Activated CD8-positive, alpha-beta T cell treated with anti-CD3 and anti-CD28 coated beads for 36 hours (primary cell): ENCODE data around the gene TTYH1. TPM values are rescaled to one million over a fixed set of nuclear protein-coding genes. Genes with fewer than 3 reads are reported as not detected.
"Not testable (repeated sequence)": the region's sequence is repeated elsewhere in the genome, so short reads cannot be mapped to it uniquely, and the experiment has no call there.

ENCODE experiments used
- ATAC-seq: fragments of 200-7000 bp; cut with Tn5 transposase; one replicate; pipeline ENCODE4 v1.10.0; 2021; ENCODE audit warnings: mild to moderate bottlenecking, moderate library complexity
- CTCF ChIA-PET: fragments of 350-600 bp; sonication (Branson Sonifier 250); formaldehyde crosslinking; loops from one replicate; lab custom pipeline; 2021; ENCODE audit warnings: antibody characterized with exemption; lab: Charles Lee
- POLR2A ChIA-PET: fragments of 350-600 bp; sonication (Branson Sonifier 250); formaldehyde crosslinking; loops from one replicate; lab custom pipeline; 2021; ENCODE audit warnings: antibody characterized with exemption; lab: Charles Lee
- DNase-seq: peaks from one replicate; pipeline ENCODE4 v3.0.0-alpha.2; 2020
- H3K27ac Mint-ChIP-seq: one replicate; pipeline ENCODE4 v1.8.0; 2021; ENCODE audit warnings: mild to moderate bottlenecking, mixed read lengths
- H3K27me3 Mint-ChIP-seq: one replicate; pipeline ENCODE4 v1.8.0; 2021; ENCODE audit warnings: mixed read lengths
- H3K36me3 Mint-ChIP-seq: one replicate; pipeline ENCODE4 v1.8.0; 2021; ENCODE audit warnings: low read depth, mixed read lengths
- H3K4me1 Mint-ChIP-seq: one replicate; pipeline ENCODE4 v1.8.0; 2021; ENCODE audit warnings: low read depth, mixed read lengths
- H3K4me3 Mint-ChIP-seq: one replicate; pipeline ENCODE4 v1.8.0; 2021; ENCODE audit warnings: mild to moderate bottlenecking, moderate library complexity, mixed read lengths
- H3K9me3 Mint-ChIP-seq: one replicate; pipeline ENCODE4 v1.8.0; 2021; ENCODE audit warnings: mixed read lengths
- intact Hi-C: fragments of 100-400 bp; cut with micrococcal nuclease; formaldehyde crosslinking; loops from one replicate; pipeline ENCODE4 v1.10.0; 2022
- total RNA-seq, 2 experiments: library from RNA; stranded (reverse); gene quantifications; one replicate each; pipeline ENCODE4 v1.2.3, GENCODE V29; 2021
- TF ChIP-seq, protein P1 (sequence below): fragments of 200-600 bp; IDR thresholded peaks from one replicate; pipeline ENCODE4 v1.8.0; 2022; ENCODE audit warnings: antibody characterized with exemption, mild to moderate bottlenecking

Gene TTYH1
- under 1 TPM in 1 of 2 experiments, not detected in 1; 0.70 TPM for total RNA-seq

DNA sequence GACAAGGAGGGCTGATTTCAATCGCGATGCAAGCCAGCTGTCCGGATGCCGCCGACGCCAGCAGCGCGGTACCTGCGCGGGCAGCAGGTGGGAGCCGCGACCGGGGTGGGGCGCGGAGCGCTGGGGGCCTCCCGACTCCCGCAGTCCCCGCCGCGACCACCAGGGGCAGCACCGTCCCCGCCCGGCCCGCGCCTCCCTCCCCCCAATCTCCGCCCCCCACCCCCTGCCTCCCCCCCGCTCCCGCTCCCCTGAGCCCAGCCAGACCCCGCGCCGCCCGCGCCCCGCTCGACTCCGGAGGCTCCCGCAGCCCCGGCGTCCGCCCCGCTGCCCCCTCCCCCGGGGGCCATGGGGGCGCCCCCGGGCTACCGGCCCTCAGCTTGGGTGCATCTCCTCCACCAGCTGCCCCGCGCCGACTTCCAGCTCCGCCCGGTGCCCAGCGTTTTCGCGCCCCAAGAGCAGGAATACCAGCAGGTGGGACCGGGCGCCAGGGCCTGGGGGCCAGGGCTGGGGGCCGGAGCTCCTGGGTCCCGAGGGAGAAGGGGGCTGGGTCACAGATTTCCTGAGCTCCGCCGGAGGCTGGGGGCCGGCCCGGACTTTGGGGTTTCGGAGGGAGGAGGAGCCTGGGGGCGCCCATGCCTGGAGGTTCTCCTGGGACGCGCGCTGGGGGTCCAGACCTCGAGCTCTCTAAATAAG, at the start of gene TTYH1:
TSS of gene TTYH1 (plus strand) at position 257 of the 693 bp plus-strand sequence. CDS start at position 346, 89 bp downstream.
- DNase-seq (peak; percentile 58), ATAC-seq (peak; percentile 79)
- CTCF ChIA-PET = interaction anchor here (0.6 to 1.7 kb wide), 14 partner anchors 12 to 256 kb away, joined by 3 to 10 read pairs (median 4); partner anchors contain the start of gene LAIR1
- Mint-ChIP-seq H3K27me3 (peaks cover 39% of the 10 kb centered on the region), H3K27ac (no peak within 1 kb of the TSS), H3K4me1 (peaks cover 15% of the 10 kb centered on the region), H3K4me3 (no peak within 1 kb of the TSS), H3K9me3 (no peaks in the 10 kb centered on the region), H3K36me3 (no peaks in the 10 kb centered on the region)
- POLR2A ChIA-PET = interaction anchor here (0.7 to 1.9 kb wide), 3 partner anchors 33 to 214 kb away, joined by 3 to 5 read pairs (median 4); partner anchors contain the start of gene LENG8
- intact Hi-C loops = no loop called here
- TF ChIP-seq, protein P1, sequence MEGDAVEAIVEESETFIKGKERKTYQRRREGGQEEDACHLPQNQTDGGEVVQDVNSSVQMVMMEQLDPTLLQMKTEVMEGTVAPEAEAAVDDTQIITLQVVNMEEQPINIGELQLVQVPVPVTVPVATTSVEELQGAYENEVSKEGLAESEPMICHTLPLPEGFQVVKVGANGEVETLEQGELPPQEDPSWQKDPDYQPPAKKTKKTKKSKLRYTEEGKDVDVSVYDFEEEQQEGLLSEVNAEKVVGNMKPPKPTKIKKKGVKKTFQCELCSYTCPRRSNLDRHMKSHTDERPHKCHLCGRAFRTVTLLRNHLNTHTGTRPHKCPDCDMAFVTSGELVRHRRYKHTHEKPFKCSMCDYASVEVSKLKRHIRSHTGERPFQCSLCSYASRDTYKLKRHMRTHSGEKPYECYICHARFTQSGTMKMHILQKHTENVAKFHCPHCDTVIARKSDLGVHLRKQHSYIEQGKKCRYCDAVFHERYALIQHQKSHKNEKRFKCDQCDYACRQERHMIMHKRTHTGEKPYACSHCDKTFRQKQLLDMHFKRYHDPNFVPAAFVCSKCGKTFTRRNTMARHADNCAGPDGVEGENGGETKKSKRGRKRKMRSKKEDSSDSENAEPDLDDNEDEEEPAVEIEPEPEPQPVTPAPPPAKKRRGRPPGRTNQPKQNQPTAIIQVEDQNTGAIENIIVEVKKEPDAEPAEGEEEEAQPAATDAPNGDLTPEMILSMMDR = peak; percentile 68

DNA sequence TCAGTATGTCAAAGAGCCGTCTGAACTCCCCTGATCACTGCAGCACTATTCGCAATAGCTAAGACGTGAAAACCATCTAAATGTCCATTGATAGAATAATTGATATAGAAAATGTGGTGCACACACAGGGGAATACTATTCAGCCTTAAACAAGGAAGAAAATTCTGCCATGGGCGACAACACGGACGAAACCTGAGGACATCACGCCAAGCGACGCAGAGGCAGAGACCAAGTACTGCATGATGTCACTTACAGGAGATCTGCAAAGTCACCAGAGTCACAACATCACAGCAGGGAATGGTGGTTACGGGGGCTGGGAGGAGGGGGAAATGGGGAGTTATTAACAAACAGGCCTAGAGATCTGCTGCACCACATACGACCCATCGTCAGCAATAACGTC, 49.5 kb upstream of the TTYH1 start:
- H3K27me3 Mint-ChIP-seq, DNase-seq, H3K36me3 Mint-ChIP-seq, H3K27ac Mint-ChIP-seq, intact Hi-C loops, ATAC-seq, H3K9me3 Mint-ChIP-seq, H3K4me3 Mint-ChIP-seq: not testable (repeated sequence)
- ChIA-PET POLR2A (interaction anchor here (1.3 kb wide), 1 partner anchor 24 kb away, joined by 3 read pairs; no protein-coding TSS in a partner anchor), CTCF (interaction anchor here (1.3 to 2.0 kb wide), 3 partner anchors 9 to 50 kb away, joined by 4 to 14 read pairs (median 4); partner anchors contain the start of gene TTYH1)
- H3K4me1 Mint-ChIP-seq = peaks cover 65% of the 10 kb centered on the region

DNA sequence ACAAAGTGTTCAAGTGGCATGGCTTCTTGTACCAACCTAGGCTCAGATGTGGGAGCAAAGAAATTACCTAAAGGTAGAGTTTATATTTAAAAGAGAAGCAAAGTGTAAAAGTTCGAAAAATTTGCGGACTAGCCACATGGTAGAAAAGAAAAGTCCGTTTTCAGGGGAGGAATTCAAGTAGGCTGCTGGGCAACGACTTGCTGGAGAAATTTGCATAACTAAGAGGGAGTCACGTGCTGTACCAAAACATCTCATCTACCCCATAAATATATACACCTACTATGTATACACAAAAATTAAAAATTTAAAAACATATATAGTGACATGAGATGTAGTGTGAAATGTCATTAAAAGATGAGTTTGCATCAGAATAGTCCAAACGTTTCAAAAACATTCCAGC, 48.5 kb upstream of the TTYH1 start:
- POLR2A ChIA-PET = no interaction called here
- intact Hi-C loops = no loop called here

DNA sequence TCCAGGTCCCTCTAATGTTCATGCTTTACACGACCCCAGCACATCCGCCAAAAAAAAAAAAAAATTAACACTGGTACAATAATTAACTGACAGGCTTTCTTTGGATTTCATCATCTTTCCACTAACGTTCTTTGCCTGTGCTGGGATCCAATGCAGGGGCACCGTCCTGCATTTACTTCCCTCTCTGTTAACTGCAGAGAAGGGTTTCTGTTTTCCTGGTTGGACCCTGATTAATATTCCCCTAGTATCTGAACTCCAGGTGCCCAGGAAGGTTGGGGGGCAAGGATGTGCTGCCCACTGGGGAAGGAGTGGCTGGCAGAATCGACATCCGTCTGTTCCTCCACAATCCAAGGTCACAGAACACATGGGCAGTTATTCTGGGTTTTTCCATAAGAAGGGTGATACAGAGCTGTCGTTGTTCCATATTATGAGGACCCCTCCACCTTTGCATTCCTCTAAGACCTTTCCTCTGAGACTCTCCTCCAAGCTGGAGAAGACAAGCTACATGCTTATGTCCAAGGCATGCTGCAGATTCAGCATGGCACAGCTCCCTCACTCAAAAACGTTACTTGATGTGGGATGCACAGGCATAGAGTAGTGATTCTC, 46.1 kb upstream of the TTYH1 start:
- CTCF ChIA-PET = interaction anchor here (1.6 kb wide), 1 partner anchor 19 kb away, joined by 5 read pairs; no protein-coding TSS in a partner anchor
- Mint-ChIP-seq H3K4me1 (peaks cover 60% of the 10 kb centered on the region), H3K9me3 (no peaks in the 10 kb centered on the region), H3K4me3 (peak overlapping the region; percentile 69), H3K36me3 (no peaks in the 10 kb centered on the region), H3K27me3 (peaks cover 17% of the 10 kb centered on the region), H3K27ac (peak overlapping the region; percentile 78)
- DNase-seq (no peak), ATAC-seq (no peak)
- TF ChIP-seq, protein P1 = no peak
- POLR2A ChIA-PET = no interaction called here
- intact Hi-C loops = no loop called here

More for the DNA sequence above, 48.5 kb upstream of the TTYH1 start:
- no peaks in the 10 kb centered on the region for H3K9me3 Mint-ChIP-seq
- TF ChIP-seq, protein P1 = no peak
- no peak for DNase-seq
- no peak overlapping the region for H3K27ac Mint-ChIP-seq
- H3K4me1 Mint-ChIP-seq = peaks cover 62% of the 10 kb centered on the region
- H3K27me3 Mint-ChIP-seq = peaks cover 14% of the 10 kb centered on the region
- no peak for ATAC-seq
- peaks cover 9% of the 10 kb centered on the region for H3K36me3 Mint-ChIP-seq
- CTCF ChIA-PET = interaction anchor here (2.0 kb wide), 1 partner anchor 24 kb away, joined by 14 read pairs; no protein-coding TSS in a partner anchor
- H3K4me3 Mint-ChIP-seq = no peak overlapping the region

DNA sequence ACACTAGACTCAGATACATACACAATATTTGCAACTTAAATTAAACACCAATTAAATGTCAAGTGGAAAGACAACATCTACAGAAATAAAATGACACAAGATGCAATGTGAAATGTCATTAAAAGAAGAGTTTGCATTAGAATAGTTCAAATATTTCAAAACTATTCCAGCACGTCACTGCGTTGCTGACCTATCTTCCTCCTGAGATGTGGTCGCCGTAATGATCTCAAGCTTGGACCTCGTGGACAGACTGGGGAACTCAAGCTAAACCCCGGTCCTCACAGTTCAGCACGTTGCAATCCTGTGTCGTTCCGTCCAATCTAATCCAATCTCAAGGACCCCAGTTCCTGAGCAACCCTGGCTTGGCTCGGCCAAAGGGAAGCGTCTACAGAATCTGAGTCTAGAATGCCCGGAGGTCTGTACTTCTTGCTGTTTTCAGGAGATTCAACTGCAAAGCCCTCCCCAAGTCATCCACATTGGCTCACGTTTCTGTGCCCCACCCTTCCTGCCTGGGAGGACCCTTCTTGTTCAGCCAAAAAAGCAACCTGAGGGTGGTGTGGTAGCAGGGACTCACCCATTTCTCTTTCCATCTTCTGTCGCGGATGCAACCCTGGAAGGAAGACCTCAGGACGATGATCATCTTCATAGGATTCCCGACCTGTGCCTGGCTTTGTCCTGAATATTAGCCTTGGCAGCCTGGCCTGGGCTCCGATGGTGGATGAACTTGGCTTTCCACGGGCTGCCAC, 45.4 kb upstream of the TTYH1 start:
- H3K27me3 Mint-ChIP-seq = peaks cover 17% of the 10 kb centered on the region
- ATAC-seq = peak; percentile 21
- H3K36me3 Mint-ChIP-seq, H3K9me3 Mint-ChIP-seq, POLR2A ChIA-PET, CTCF ChIA-PET, intact Hi-C loops, DNase-seq: not testable (repeated sequence)
- peak overlapping the region; percentile 69 for H3K4me3 Mint-ChIP-seq
- peak overlapping the region; percentile 78 for H3K27ac Mint-ChIP-seq
- H3K4me1 Mint-ChIP-seq = peaks cover 65% of the 10 kb centered on the region

DNA sequence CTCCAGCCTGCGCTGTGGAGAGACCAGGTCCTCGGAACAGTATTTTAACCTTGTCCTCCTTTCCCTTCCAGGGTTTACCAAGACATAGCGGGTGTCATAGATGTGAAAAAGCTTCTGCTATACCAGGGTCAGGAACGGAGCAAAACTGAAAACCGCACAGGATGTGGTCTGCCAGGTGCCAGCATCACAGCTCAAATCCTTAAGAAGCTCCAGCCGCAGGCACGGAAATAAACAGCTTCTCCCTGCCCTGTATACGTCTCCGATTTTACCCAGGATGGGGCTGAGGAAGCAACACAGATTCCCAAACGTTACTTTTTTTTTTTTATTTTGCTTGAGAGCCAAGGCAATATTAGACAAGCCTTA, 44.8 kb upstream of the TTYH1 start:
- CTCF ChIA-PET, H3K36me3 Mint-ChIP-seq, POLR2A ChIA-PET, H3K9me3 Mint-ChIP-seq, intact Hi-C loops: not testable (repeated sequence)
- Mint-ChIP-seq H3K27me3 (peaks cover 17% of the 10 kb centered on the region), H3K4me3 (peak overlapping the region; percentile 69), H3K27ac (peak overlapping the region; percentile 57), H3K4me1 (peaks cover 65% of the 10 kb centered on the region)
- peak; percentile 86 for DNase-seq
- peak; percentile 71 for ATAC-seq

DNA sequence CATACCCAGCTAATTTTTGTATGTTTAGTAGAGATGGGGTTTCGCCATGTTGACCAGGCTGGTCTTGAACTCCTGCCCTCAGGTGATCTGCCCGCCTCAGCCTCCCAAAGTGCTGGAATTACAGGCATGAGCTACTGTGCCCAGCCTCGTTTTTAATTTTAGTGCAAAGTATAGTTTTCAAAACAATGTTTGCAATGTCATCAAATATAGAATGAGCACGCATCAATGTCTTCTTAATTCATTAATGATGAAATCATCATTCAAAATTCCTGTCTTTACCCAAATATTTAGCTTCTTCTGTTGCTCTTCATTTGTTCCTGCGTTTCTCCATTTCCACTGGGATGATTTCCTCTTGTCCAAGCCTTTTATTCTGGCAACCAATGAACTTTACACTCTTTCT, 43.8 kb upstream of the TTYH1 start:
- Mint-ChIP-seq H3K27me3 (peaks cover 17% of the 10 kb centered on the region), H3K4me1 (peaks cover 69% of the 10 kb centered on the region)
- ChIA-PET CTCF (interaction anchor here (1.0 to 1.4 kb wide), 3 partner anchors 17 to 44 kb away, joined by 3 to 8 read pairs (median 4); no protein-coding TSS in a partner anchor), POLR2A (interaction anchor here (1.0 kb wide), 1 partner anchor 17 kb away, joined by 3 read pairs; no protein-coding TSS in a partner anchor)
- H3K36me3 Mint-ChIP-seq, H3K27ac Mint-ChIP-seq, intact Hi-C loops, ATAC-seq, H3K4me3 Mint-ChIP-seq, DNase-seq, H3K9me3 Mint-ChIP-seq: not testable (repeated sequence)
